SK-MEL-5 (cell line): ENCODE results near the gene ABCA12. TPM values are rescaled to one million over a fixed set of nuclear protein-coding genes. Genes with fewer than 3 reads are reported as not detected.
"Not testable (repeated sequence)": the region's sequence is repeated elsewhere in the genome, so short reads cannot be mapped to it uniquely, and the experiment has no call there.

Experiments used
- DNase-seq: peaks from one replicate; pipeline ENCODE4 v3.0.0-alpha.2; 2016; ENCODE audit warnings: low read depth, low spot score
- in situ Hi-C: cut with HindIII; loops from 2 replicates; pipeline ENCODE4 v1.10.0; 2016; ENCODE audit warnings: low sequenced_read_pairs, high pct_unique_total_duplicates, low pct_unique_long_range_greater_than_20kb
- polyA plus RNA-seq, 2 experiments: library from polyadenylated mRNA; depleted of rRNA; stranded (reverse); fragments of >200 nt; gene quantifications; 2 replicates each; pipeline ENCODE4 v1.2.3, GENCODE V29; 2015
- total RNA-seq: library from RNA; depleted of rRNA; stranded (reverse); fragments of >200 nt; shearing (Covaris generic); gene quantifications from 2 replicates; pipeline ENCODE4 v1.2.3, GENCODE V29; 2014; rRNA removed

ABCA12 gene, protein sequence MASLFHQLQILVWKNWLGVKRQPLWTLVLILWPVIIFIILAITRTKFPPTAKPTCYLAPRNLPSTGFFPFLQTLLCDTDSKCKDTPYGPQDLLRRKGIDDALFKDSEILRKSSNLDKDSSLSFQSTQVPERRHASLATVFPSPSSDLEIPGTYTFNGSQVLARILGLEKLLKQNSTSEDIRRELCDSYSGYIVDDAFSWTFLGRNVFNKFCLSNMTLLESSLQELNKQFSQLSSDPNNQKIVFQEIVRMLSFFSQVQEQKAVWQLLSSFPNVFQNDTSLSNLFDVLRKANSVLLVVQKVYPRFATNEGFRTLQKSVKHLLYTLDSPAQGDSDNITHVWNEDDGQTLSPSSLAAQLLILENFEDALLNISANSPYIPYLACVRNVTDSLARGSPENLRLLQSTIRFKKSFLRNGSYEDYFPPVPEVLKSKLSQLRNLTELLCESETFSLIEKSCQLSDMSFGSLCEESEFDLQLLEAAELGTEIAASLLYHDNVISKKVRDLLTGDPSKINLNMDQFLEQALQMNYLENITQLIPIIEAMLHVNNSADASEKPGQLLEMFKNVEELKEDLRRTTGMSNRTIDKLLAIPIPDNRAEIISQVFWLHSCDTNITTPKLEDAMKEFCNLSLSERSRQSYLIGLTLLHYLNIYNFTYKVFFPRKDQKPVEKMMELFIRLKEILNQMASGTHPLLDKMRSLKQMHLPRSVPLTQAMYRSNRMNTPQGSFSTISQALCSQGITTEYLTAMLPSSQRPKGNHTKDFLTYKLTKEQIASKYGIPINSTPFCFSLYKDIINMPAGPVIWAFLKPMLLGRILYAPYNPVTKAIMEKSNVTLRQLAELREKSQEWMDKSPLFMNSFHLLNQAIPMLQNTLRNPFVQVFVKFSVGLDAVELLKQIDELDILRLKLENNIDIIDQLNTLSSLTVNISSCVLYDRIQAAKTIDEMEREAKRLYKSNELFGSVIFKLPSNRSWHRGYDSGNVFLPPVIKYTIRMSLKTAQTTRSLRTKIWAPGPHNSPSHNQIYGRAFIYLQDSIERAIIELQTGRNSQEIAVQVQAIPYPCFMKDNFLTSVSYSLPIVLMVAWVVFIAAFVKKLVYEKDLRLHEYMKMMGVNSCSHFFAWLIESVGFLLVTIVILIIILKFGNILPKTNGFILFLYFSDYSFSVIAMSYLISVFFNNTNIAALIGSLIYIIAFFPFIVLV (N-terminal part only)
- total RNA-seq = not detected in 2 replicates
- polyA plus RNA-seq (2015; cell fraction: cytosol; rRNA removed) = not detected in 2 replicates
- not detected in 2 replicates for polyA plus RNA-seq (2015; cell fraction: nucleus; rRNA removed)

DNA sequence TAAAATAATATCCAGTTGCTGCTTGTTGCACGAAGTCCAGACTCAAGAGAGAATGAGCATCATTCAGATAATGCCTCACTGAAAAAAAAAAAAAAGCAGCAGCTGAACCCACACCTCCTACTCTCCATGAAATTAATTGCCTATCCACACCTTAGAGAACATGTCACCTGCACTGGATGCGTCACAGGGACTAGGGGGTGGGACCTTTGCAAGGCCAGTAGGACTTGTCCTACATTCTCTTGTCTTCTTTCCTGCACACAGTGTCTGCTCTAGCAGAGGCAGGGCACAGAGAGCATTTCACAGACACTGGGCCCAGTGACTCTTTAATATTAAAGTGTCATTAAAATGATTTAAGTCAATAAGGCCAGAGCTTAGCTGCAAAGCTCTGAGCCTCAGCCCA is at the start of gene ABCA12:
ABCA12 (minus strand) TSS at position 148 of the 400 bp plus-strand sequence. CDS start 418 bp downstream, outside the sequence.
- in situ Hi-C loops = no loop called here
- no peak for DNase-seq

GRCh38 chr2:215188078-215188477 is 49.7 kb upstream of the ABCA12 start:
- in situ Hi-C loops = no loop called here
- DNase-seq = no peak

- DNase-seq = no peak
- in situ Hi-C loops = no loop called here
Measured at GRCh38 chr2:215186021-215186420, 47.6 kb upstream of the ABCA12 start.

DNA sequence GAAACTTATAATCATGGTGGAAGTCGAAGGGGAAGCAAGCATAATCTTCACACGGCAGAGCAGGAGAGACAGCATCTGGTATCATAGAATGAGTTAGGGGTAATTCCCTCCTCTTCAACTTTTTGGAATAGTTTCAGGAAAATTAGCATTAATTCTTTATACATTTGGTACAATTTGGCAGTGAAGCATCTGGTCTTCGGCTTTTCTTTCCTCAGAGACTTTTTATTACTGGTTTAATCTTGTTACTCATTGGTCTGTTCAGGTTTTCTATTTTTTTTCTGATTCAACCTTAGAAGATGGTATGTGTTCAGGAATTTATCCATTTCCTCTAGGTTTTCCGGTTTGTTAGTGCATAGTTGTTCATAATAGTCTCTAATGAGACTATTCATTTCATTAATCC is 39.7 kb upstream of the ABCA12 start:
- in situ Hi-C loops = no loop called here
- DNase-seq = no peak

DNA sequence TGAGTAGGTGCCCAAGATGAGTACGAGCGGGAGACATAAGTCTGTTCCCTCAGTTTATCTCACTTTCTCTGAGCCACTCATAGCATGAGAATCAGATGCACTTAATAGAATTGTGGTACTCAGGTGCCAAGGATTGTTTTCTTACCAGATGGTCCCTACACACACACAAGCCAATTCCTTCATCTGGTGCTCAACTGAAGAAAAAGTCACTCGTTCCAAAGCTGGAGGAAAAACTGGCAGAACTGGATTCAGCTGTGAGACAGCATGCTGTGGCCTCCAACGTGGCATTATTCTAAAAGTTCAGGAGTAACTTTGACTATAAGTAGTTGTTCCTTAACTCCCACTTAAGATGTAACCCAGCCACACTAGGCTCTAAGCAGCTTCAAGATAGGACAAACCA is 33.4 kb upstream of the ABCA12 start:
- in situ Hi-C loops = no loop called here
- no peak for DNase-seq

GRCh38 chr2:215171151-215171550 is 32.7 kb upstream of the ABCA12 start:
- peak; percentile 2 for DNase-seq
- in situ Hi-C loops = no loop called here

- in situ Hi-C loops, DNase-seq: not testable (repeated sequence)
Measured at GRCh38 chr2:215166505-215166904, 28.1 kb upstream of the ABCA12 start.

- DNase-seq, in situ Hi-C loops: not testable (repeated sequence)
Measured at GRCh38 chr2:215163319-215163718, 24.9 kb upstream of the ABCA12 start.

- in situ Hi-C loops = no loop called here
- no peak for DNase-seq
Measured at GRCh38 chr2:215161301-215161829, 22.9 kb upstream of the ABCA12 start.

- in situ Hi-C loops = no loop called here
Measured at GRCh38 chr2:215160081-215160480, 21.7 kb upstream of the ABCA12 start.

GRCh38 chr2:215156453-215156852 is 18.0 kb upstream of the ABCA12 start:
- in situ Hi-C loops = no loop called here
- no peak for DNase-seq

More at GRCh38 chr2:215160081-215160480, 21.7 kb upstream of the ABCA12 start:
- no peak for DNase-seq

DNA sequence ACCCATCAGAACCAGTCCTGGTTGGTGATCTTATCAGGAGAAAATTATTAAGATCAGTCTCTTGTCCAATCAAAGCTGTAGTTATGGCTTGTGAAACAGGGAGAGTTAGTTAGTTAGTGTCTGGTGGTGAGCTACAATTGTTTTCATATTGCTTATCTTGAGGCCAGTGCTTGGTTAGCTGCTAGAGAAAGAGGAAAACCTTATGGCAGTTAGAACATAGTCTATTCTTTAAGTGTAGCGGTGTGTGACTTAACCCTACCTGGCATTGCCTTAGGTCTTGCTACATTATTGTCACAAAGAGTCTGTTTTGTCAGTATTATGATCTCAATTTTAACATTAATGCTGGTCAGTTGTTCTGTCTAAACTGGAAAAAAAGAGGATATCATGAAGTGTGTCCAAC is 11.5 kb upstream of the ABCA12 start:
- in situ Hi-C loops = no loop called here
- no peak for DNase-seq

DNA sequence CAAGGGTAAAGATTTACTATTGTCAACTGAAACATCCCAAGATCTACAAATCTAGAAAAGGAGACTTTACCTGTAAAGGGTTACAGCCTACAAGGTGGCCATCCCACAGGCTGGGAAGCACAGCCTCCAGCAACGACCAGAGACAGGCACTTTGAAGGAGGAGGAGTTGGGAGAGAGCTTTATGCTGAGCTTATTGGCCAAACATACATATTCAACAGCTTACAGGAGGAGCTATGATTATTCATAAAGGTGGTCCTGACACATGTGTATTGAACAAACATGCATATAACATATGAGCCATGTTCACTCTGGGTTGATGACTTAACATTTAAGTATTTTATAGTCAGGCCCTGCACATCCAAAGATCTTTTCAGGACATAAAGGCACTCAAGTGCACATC is 11.1 kb upstream of the ABCA12 start:
- in situ Hi-C loops = no loop called here
- DNase-seq = no peak

DNA sequence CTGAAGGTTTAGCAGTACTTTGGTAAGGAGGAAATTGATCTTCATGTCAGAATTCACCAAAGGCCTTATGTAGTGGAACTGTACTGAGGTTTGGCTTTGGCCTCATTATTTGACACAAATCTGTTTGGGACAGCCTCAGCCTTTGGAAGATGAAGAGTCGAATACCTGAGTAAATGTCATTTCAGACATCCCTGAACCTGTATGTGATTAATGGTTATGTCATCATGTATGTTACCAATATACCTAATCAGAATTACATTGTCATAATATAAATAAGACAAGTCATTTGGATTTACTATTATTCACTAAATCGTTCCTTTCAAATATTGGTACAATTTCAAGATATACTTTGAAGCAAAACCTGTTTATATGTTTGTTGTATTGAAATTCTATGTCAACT is 10.6 kb upstream of the ABCA12 start:
- no peak for DNase-seq
- in situ Hi-C loops = no loop called here

DNA sequence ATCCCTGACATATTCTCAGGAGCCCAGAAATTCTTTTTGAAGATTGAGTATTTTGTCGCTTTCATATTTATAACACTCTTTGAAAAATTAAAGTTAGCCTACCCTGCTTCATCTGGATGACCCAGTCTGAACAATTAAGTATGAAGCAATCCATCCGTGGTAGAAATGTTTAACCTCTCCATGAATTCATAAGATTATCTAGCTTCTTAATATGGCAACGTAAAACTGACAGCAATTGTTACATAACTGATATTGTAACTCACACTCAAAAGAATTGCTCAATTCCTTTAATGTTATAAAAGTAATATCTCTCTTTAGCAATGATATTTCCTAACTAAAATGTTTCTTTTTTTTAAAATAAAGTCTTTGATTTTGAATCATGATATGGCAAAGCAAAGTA is 7.2 kb upstream of the ABCA12 start:
- in situ Hi-C loops = no loop called here
- no peak for DNase-seq

- in situ Hi-C loops = no loop called here
- no peak for DNase-seq
Measured at GRCh38 chr2:215144106-215144875, 5.9 kb upstream of the ABCA12 start.

- in situ Hi-C loops = no loop called here
- no peak for DNase-seq
Measured at GRCh38 chr2:215143458-215143857, 5.0 kb upstream of the ABCA12 start.
